HepG2 (cell line): ENCODE data around the gene CEMP1. TPM values are rescaled to one million over a fixed set of nuclear protein-coding genes. Genes with fewer than 3 reads are reported as not detected.
"Not testable (repeated sequence)": the region's sequence is repeated elsewhere in the genome, so short reads cannot be mapped to it uniquely, and the experiment has no call there.

Experiments used
- ATAC-seq: fragments of 200-7000 bp; cut with Tn5 transposase; 3 replicates; pipeline ENCODE4 v1.9.1; 2020; ENCODE audit warnings: mild to moderate bottlenecking, moderate library complexity
- BruUV-seq: library from RNA; stranded (reverse); fragments of 400-500 nt; replicated peaks from 2 replicates; lab custom pipeline; 2021; lab: Mats Ljungman, UMichigan
- CTCF ChIA-PET: fragments of 300-600 bp; formaldehyde crosslinking; extraction: SDS; loops from one replicate; lab custom pipeline; 2021; ENCODE audit warnings: low total read pairs, inconsistent platforms, low intra/inter-chr PET ratio; lab: Yijun Ruan, JAX
- POLR2A ChIA-PET: fragments of 350-600 bp; sonication (Branson Sonifier 250); formaldehyde crosslinking; loops from one replicate; lab custom pipeline; 2020; ENCODE audit warnings: antibody characterized with exemption, inconsistent platforms; lab: Yijun Ruan, JAX
- DNase-seq: peaks from one replicate; pipeline ENCODE4 v3.0.0-alpha.2; 2015; ENCODE audit warnings: low spot score
- FAIRE-seq: peaks from 3 replicates; lab custom pipeline; 2011; peaks lifted over from hg19 to GRCh38; lab: Jason Lieb, UNC
- H2AFZ ChIP-seq: one replicate; pipeline ENCODE4 v1.6.1; 2011; ENCODE audit warnings: low read length, inconsistent platforms
- H3K27ac ChIP-seq: fragments of 300-600 bp; 3 replicates; pipeline ENCODE4 v1.8.0; 2011; ENCODE audit warnings: mixed run types, mild to moderate bottlenecking, mixed read lengths, low read length, inconsistent platforms; ENCODE audit not compliant: insufficient read depth; ENCODE audit errors: extremely low read length
- H3K27me3 ChIP-seq, 2 experiments: fragments of 200-600 bp in 1 of 2; 2 replicates in 1 of 2; 3 replicates in 1 of 2; pipeline versions ENCODE4 v1.6.0 to v1.8.0; 2011; ENCODE audit warnings: low read length in 2 of 2, mild to moderate bottlenecking in 2 of 2, moderate library complexity in 2 of 2, inconsistent platforms in 1 of 2; ENCODE audit not compliant: insufficient read depth in 2 of 2, control insufficient read depth in 1 of 2
- H3K36me3 ChIP-seq, 2 experiments: fragments of 200-600 bp in 1 of 2; replicated peaks in 1 of 2; 2 replicates in 1 of 2; 3 replicates in 1 of 2; pipeline versions ENCODE4 v1.5.1 to v1.8.0; 2011; ENCODE audit warnings: low read length in 2 of 2, inconsistent platforms in 1 of 2; ENCODE audit not compliant: insufficient read depth in 2 of 2, control insufficient read depth in 1 of 2
- H3K4me1 ChIP-seq: 2 replicates; pipeline ENCODE4 v1.5.1; 2012; ENCODE audit warnings: low read length, inconsistent platforms; ENCODE audit not compliant: insufficient read depth
- H3K4me2 ChIP-seq: 2 replicates; pipeline ENCODE4 v1.6.0; 2011; ENCODE audit warnings: low read depth, low read length, inconsistent platforms
- H3K4me3 ChIP-seq, 3 experiments: fragments of 200-600 bp in 1 of 3; sonication (generic), shearing (Covaris generic) in 1 of 3; replicated peaks in 1 of 3; 2 replicates each; pipeline ENCODE4 v1.5.1; 2011 to 2016; ENCODE audit warnings: low read length in 3 of 3, inconsistent platforms in 2 of 3, low read depth in 2 of 3, mild to moderate bottlenecking in 2 of 3, control low read depth in 1 of 3, mixed read lengths in 1 of 3; ENCODE audit not compliant: insufficient read depth in 1 of 3
- H3K79me2 ChIP-seq: one replicate; pipeline ENCODE4 v1.6.1; 2011; ENCODE audit warnings: low read length, inconsistent platforms; ENCODE audit not compliant: insufficient read depth
- H3K9ac ChIP-seq: 2 replicates; pipeline ENCODE4 v1.6.0; 2011; ENCODE audit warnings: mild to moderate bottlenecking, low read depth, low read length, inconsistent platforms; ENCODE audit not compliant: insufficient read depth
- H3K9me3 ChIP-seq: 2 replicates; pipeline ENCODE4 v1.5.1; 2012; ENCODE audit warnings: mild to moderate bottlenecking, low read length
- H4K20me1 ChIP-seq: 2 replicates; pipeline ENCODE4 v1.6.0; 2011; ENCODE audit warnings: inconsistent platforms, mild to moderate bottlenecking, low read length, moderate library complexity; ENCODE audit not compliant: insufficient read depth
- KDM2A ChIP-seq: sonication (generic); formaldehyde crosslinking; IDR thresholded peaks from 2 replicates; pipeline ENCODE4 v1.4.0; 2020; ENCODE audit warnings: low read depth, missing genetic modification reagents, borderline replicate concordance
- SAP130 ChIP-seq: IDR thresholded peaks from 2 replicates; pipeline ENCODE4 v1.6.1; 2016; ENCODE audit warnings: low read depth
- STAG1 ChIP-seq: sonication (generic); formaldehyde crosslinking; IDR thresholded peaks from 2 replicates; pipeline ENCODE4 v1.4.0; 2020; ENCODE audit warnings: missing genetic modification reagents
- THRA ChIP-seq: sonication (generic); formaldehyde crosslinking; IDR thresholded peaks from 2 replicates; pipeline ENCODE4 v1.4.0; 2020; ENCODE audit warnings: missing genetic modification reagents, borderline replicate concordance
- ZBTB33 ChIP-seq: sonication (generic); formaldehyde crosslinking; IDR thresholded peaks from 2 replicates; pipeline ENCODE4 v1.4.0; 2020; ENCODE audit warnings: missing genetic modification reagents
- WGBS: methylation state at CpG from one replicate; pipeline ENCODE4 v1.1.6; 2017; ENCODE audit warnings: low lambda C conversion rate; 5-methylcytosine and 5-hydroxymethylcytosine counted together
- in situ Hi-C: cut with HindIII; loops from 2 replicates; pipeline ENCODE4 v1.10.0; 2017; ENCODE audit warnings: low pct_unique_long_range_greater_than_20kb; ENCODE audit not compliant: extremely low pct_ligation_motif_present
- intact Hi-C: fragments of 100-400 bp; cut with micrococcal nuclease; formaldehyde crosslinking; loops from one replicate; pipeline ENCODE4 v1.10.0; 2022; ENCODE audit not compliant: unreplicated experiment
- polyA plus RNA-seq, 8 experiments: library from polyadenylated mRNA; depleted of rRNA in 3 of 8; stranded (reverse) in 7 of 8; unstranded in 1 of 8; fragments of >200 nt; fragmentation: Illumina TruSeq in 4 of 8; extraction: Trizol in 4 of 8; gene quantifications; 2 replicates each; pipeline versions ENCODE4 v1.2.1 to v1.2.3, GENCODE V29; 2011 to 2016; ENCODE audit warnings: low read depth in 4 of 8, missing spikeins in 1 of 8, mixed read lengths in 1 of 8; ENCODE audit not compliant: insufficient read depth in 1 of 8
- total RNA-seq, 5 experiments: library from RNA; depleted of rRNA; stranded (reverse); fragments of >200 nt; fragmentation: Illumina TruSeq; extraction: Trizol; gene quantifications; 2 replicates each; pipeline ENCODE4 v1.2.3, GENCODE V29; 2016; ENCODE audit warnings: low read depth in 1 of 5

Gene CEMP1
- total and polyA plus RNA-seq, 2 of the 13 experiments (the other 11 are each of a cell fraction or from before 2014, with no cell fraction given), result not detected

- intact Hi-C loops, H4K20me1 ChIP-seq, H3K4me2 ChIP-seq, H3K79me2 ChIP-seq, BruUV-seq, H3K9ac ChIP-seq, H3K36me3 ChIP-seq, DNase-seq, H3K27me3 ChIP-seq, H3K4me1 ChIP-seq, H2AFZ ChIP-seq, CTCF ChIA-PET, H3K9me3 ChIP-seq, in situ Hi-C loops, H3K4me3 ChIP-seq, H3K27ac ChIP-seq, POLR2A ChIA-PET: not testable (repeated sequence)
- FAIRE-seq (peak; percentile 100), ATAC-seq (peak; percentile 95)
- WGBS, result no CpG with 5 or more reads among the region's 11 CpGs
Observed at GRCh38 chr16:2568573-2568972, 37.4 kb upstream of the CEMP1 start.

GRCh38 chr16:2567506-2567905 lies 36.3 kb upstream of the CEMP1 start:
- H3K27ac ChIP-seq, H3K4me3 ChIP-seq, H3K4me1 ChIP-seq, H3K36me3 ChIP-seq, FAIRE-seq, H3K79me2 ChIP-seq, BruUV-seq, ATAC-seq, H3K9me3 ChIP-seq, H3K4me2 ChIP-seq, POLR2A ChIA-PET, H3K9ac ChIP-seq, in situ Hi-C loops, intact Hi-C loops, CTCF ChIA-PET, H4K20me1 ChIP-seq, H2AFZ ChIP-seq, H3K27me3 ChIP-seq, DNase-seq: not testable (repeated sequence)
- no CpG with 5 or more reads among the region's 6 CpGs for WGBS

- H3K27me3 ChIP-seq, H3K4me2 ChIP-seq, H3K36me3 ChIP-seq, H2AFZ ChIP-seq, POLR2A ChIA-PET, CTCF ChIA-PET, intact Hi-C loops, H3K9me3 ChIP-seq, H3K27ac ChIP-seq, BruUV-seq, H3K4me1 ChIP-seq, H4K20me1 ChIP-seq, H3K79me2 ChIP-seq, DNase-seq, H3K4me3 ChIP-seq, in situ Hi-C loops, H3K9ac ChIP-seq: not testable (repeated sequence)
- peak; percentile 92 for ATAC-seq
- peak; percentile 85 for FAIRE-seq
- peak; percentile 37; the same call in 1 of the 2 replicates for TF ChIP-seq SAP130 (CRISPR knock-in tag)
- TF ChIP-seq STAG1, result peak; percentile 72
- peak; percentile 30; the same call in 1 of the 2 replicates for TF ChIP-seq KDM2A (CRISPR knock-in tag)
- 0 out of 2 replicates have a peak, but pooled peaks have one; percentile 26 for TF ChIP-seq ZBTB33 (CRISPR knock-in tag)
- peak; percentile 28; the same call in 1 of the 2 replicates for TF ChIP-seq THRA (CRISPR knock-in tag)
- WGBS, result no CpG with 5 or more reads among the region's 4 CpGs
Observed at GRCh38 chr16:2560798-2561133, 29.6 kb upstream of the CEMP1 start.
